Activated CD4-positive, alpha-beta T cell treated with anti-CD3 and anti-CD28 coated beads, Interleukin-2, amount 50 U/mL, for 24 hours (primary cell): ENCODE results near the gene POLR1G.

Source experiments
- DNase-seq, 2 donors: peaks; one replicate each; pipeline ENCODE4 v3.0.0-alpha.2; 2020; ENCODE audit warnings: low read depth in 1 of 2, low spot score in 1 of 2

The POLR1G gene

GRCh38 chr19:45406226-45407090 lies at the start of gene POLR1G:
Gene POLR1G (plus strand): TSS chr19:45406644. CDS start chr19:45406697, 53 bp downstream.
- peak; percentile 72 to 77 for DNase-seq

- no peak for DNase-seq
Observed at GRCh38 chr19:45356760-45357444, 49.5 kb upstream of the POLR1G start.

GRCh38 chr19:45357445-45357783 lies 49.0 kb upstream of the POLR1G start:
- no peak for DNase-seq

- no peak for DNase-seq
Observed at GRCh38 chr19:45358213-45358792, 48.1 kb upstream of the POLR1G start.

- DNase-seq = no peak
Observed at GRCh38 chr19:45361608-45362007, 44.8 kb upstream of the POLR1G start.

GRCh38 chr19:45362291-45362690 lies 44.2 kb upstream of the POLR1G start:
- DNase-seq = no peak

GRCh38 chr19:45363861-45364459 lies 42.5 kb upstream of the POLR1G start:
- no peak for DNase-seq

- no peak for DNase-seq
Observed at GRCh38 chr19:45364696-45365095, 41.7 kb upstream of the POLR1G start.

- no peak for DNase-seq
Observed at GRCh38 chr19:45368127-45368526, 38.3 kb upstream of the POLR1G start.

GRCh38 chr19:45368737-45369340 lies 37.6 kb upstream of the POLR1G start:
- no peak for DNase-seq

- DNase-seq = peak; percentile 100
Observed at GRCh38 chr19:45370410-45371204, 35.8 kb upstream of the POLR1G start, which contains the start of gene ERCC2. Gene ERCC2 (minus strand): TSS chr19:45370573. CDS start chr19:45370540, 33 bp downstream.

GRCh38 chr19:45376045-45376724 lies 30.3 kb upstream of the POLR1G start:
- DNase-seq = no peak

- no peak for DNase-seq
Observed at GRCh38 chr19:45380107-45380506, 26.3 kb upstream of the POLR1G start.

GRCh38 chr19:45382426-45382825 lies 24.0 kb upstream of the POLR1G start:
- DNase-seq = no peak

- DNase-seq = no peak
Observed at GRCh38 chr19:45385392-45386221, 20.8 kb upstream of the POLR1G start.

- no peak for DNase-seq
Observed at GRCh38 chr19:45391346-45391745, 15.1 kb upstream of the POLR1G start.

- DNase-seq = no peak
Observed at GRCh38 chr19:45391871-45392665, 14.4 kb upstream of the POLR1G start.
